Measurements from ENCODE around the gene F10.
"Not testable (repeated sequence)": the region's sequence is repeated elsewhere in the genome, so short reads cannot be mapped to it uniquely, and the experiment has no call there.

Gene F10

DNA sequence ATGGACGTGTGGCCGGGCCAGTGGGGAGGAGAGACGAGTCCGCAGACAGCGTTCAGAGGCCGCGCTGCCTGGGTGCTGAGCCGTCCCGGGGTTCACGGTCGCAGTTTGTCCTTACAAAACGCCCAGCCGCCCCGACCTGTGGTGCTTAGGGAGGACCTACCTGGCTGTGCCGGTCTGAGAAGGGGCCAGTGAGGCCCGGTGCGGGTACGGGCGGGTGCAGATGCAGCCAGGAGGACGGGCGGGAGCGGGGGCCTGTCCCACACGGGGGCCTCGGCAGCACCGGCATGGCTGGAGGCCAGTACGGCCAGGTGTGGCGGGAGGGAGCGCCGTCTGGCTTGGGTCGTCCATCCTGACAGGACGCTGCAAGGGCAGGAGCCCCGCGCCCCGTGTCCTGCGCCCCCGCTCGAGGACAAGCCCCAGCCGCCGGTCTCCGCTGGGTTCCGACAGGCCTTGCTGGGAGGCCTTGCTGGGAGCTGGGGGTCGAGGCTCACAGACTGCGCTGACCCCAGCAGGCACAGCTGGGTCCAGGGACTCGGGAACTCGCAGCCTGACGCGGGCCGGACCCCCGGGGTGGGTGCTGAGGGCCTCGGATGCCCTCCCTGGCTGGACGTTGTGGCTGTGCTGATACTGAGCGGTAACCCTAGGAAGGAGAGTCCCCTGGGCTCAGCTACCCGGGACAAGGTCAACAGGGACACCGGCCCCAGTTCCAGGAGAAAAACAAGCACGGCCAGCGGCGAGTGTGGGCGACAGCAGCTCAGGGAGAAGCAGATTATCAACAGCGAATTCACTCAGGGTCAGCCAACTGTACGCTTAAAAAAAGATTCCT, 30.6 kb downstream of the F10 start:
- no peak for DNase-seq (ENCODE audit: low spot score)

DNA sequence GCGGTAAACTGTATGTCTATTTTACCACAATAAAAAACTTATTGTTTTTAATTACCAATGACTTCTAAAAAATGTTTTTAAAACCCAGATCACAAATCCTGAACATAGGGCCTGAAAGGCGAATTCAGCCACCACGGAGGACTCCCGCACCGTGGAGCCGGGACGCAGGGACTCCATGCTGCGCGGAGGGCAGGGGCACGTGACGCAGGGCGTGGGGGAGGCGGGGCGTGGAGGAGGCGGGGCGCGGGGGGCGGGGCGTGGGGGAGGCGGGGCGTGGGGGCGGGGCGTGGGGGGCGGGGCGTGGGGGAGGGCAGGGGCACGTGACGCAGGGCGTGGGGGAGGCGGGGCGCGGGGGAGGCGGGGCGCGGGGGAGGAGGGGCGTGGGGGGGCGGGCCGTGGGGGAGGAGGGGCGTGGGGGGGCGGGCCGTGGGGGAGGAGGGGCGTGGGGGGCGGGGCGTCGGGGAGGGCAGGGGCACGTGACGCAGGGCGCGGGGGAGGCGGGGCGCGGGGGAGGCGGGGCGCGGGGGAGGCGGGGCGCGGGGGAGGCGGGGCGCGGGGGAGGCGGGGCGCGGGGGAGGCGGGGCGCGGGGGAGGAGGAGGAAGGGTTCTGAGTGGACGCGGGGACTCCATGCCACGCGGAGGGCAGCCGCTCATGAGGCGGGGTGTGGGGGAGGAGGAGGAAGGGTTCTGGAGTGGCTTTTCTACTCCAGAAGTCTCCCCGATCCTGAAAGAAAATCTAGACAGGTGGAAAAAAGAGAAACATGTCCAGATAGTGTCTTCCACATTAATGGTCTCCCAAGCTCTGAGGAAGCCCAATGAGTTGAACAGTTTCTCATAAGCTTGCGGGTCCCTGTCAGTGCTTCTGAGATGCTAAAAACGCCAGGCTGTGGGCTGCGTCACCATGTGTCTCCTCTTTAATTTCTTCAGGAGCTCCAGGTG, 31.5 kb downstream of the F10 start:
- peak; percentile 84 for DNase-seq (ENCODE audit: low spot score)

DNA sequence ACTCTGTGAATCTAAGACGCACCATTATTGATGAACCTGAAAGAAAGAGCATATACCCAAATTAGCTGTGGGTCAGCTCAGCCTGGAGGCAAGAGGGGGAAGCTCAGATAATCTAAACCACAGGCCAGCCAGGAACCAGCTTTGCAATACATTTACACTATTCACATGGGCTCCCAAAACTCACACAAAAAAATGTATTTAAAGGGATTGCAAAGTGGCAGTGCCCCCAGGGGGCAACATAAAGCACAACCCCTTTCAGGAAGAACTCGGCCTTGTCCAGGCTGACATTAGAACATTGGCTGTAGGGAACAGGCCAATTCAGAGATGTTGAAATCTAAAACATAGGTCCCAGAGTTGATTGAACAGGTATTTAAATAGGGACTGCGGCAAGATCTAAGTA, 32.6 kb downstream of the F10 start:
- DNase-seq (ENCODE audit: low spot score), result no peak

DNA sequence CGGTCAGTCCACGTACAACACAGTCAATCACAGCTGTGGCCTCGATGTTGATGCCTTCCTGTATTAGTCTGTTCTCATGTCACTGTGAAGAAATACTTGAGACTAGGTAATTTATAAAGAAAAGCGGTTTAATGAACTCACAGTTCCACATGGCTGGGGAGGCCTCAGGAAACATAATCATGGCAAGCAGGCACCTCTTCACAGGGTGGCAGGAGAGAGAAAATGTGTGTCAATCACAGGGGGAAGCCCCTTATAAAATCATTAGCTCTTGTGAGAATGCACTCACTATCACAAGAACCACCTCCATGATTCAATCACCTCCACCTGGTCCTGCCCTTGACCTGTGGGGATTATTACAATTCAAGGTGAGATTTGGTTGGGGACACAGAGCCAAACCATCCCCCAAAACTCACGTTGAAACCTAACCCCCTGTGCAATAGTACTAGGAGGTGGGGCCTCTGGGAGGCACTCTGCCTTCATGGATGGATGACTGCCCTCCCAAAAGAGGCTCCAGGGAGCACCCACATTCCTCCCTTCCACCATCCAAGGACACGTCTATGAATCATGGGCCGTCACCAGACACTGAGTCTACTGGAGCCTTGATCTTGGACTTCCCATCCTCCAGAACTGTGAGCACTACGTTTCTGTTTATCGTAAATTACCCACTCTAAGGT, 33.5 kb downstream of the F10 start:
- DNase-seq (ENCODE audit: low spot score), result no peak

DNA sequence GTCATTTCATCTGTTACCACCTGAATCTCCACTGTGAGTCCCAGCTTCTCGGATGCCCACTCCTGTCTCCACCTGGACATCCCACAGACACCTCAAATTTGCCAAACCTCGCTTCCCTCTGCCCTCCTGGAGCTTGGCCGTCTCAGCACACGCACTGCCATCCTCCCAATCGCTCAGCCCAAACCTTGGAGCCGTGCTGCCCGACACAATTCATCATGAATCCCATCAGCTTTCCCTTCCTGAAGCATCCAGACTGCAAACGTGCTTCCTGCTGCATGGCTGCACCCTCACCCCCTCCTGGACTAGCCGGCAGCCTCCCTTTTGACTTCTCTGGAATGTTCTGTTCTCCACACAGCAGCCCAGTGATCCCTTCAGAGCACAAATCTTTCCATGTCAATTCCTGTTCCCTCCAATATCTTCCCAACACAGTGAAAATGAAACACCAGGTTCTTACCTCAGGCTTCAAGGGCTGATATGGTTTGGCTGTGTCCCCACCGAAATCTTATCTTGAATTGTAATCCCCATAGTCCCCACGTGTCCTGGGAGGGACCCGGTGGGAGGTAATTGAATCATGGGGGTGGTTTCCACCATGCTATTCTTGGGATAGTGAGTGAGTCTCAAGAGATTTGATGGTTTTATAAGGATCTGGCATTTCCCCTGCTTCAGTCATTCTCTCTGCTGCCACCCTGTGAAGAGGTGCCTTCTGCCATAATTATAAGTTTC, 34.8 kb downstream of the F10 start:
- no peak for DNase-seq (ENCODE audit: low spot score)

DNA sequence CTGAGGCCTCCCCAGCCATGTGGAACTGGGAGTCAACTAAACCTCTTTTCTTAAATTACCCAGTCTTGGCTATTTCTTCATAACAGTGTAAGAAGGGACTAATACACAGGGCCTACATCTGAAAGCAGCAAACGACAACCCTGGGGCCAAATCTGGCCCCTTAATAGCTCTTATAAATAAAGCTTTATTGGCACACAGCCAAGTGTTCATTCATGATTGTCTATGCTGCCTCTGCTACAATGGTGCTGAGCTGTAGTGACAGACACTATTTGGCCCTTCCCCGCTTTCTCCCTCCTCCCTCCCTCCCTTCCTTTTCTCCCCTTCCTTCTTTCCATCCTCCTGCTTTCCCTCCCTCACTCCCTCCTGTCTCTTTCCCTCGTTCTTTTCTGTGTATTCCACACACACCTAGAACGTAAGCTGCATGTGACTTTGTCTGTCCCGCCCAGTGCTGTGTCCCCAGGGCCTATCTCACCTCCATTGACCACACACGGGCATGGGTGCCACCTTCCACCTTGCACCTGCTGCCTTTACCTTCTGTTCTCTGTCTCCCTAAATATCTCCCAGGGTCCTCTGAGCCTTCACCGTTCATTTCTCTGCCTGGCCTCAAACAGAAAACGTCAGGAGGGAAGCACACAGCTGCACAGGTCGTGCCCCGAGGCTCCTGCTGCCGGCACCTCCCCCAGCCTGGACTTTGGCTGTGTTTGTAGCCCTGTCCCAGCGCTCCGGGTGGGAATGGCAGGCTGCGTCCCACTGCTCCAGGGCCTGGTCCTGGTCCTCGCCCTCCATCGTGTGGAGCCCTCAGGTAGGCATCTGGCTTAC, 35.5 kb downstream of the F10 start, which contains the start of gene PROZ:
PROZ (plus strand) TSS at position 720 of the 819 bp plus-strand sequence; CDS start at position 733, 13 bp downstream.
- no peak for DNase-seq (ENCODE audit: low spot score)

DNA sequence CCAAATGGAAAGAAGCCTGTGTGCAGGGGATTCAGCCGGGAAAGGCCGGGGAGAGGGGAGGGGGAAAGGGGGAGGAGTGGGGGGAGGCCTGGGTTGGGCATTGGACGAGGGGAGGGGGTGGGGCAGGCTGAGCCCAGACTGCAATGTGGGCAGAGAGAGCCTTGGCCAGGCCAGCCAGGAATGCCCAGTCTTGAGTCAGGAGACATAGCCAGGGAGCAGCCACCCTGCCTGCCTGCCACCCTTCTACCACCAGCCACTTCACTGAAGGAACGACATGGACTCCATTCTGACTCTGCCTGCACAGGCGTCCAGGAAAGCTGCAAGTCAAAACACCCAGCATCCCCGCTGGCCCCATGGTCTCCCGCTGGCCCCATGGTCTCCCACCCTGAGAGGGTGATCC, 36.3 kb downstream of the F10 start:
- DNase-seq (ENCODE audit: low spot score), result no peak

DNA sequence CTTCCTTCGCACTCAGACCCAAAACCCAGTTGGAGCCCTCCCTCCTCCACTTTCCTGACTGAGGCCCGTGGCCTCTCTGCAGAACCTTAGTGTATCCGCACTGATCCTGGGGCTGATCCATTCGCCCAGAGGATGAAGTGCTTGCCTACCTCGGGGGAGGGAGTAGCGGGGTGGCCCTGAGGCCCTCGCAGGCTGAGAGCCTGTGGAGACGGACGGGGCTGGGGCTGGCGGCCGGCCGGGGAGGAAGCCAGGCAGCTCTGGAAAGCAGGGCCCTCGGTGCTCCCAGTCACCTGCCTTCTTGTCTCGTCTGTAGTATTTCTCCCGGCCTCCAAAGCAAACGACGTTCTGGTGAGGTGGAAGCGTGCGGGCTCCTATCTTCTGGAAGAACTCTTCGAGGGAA, 37.1 kb downstream of the F10 start:
- DNase-seq (ENCODE audit: low spot score), result no peak

DNA sequence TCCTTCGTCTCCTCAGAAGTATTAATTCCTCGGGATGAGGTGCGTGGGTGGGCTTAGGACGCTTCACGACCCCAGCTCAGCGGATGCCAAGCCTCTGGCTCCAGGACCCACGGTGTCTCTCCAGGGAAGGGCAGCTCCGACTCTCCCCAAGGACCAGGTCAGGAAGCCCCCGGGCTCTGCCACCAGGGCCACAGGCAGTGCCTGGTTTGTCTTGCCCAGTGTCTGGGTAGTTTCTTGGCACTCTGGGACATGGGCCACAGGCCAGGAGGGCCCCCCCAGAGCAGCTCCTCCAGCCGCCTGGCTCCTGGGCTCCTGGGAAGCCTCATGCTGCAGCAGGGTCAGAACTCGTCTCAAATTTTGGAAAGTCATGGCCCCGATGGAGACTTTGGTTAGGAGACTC, 38.4 kb downstream of the F10 start:
- no peak for DNase-seq (ENCODE audit: low spot score)

DNA sequence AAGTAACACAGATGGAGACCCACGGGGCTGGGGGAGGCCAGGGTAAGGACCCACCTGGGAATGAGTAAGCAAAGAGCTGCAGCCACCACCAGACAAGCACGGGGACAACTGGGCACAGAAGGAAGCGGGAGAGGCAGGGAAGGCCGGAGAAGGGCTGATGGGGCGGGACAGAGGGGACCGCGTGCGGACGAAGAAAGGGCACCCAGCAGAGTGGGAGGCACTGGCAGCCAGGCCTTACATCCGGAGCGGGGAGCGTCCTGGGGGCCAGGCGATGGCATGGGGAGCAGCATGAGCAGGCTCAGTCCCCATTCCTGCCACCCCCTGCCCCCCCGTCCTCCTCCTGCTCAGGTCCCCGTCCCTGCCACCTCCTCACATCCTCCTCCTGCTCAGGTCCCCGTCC, 38.8 kb downstream of the F10 start:
- no peak for DNase-seq (ENCODE audit: low spot score)

DNA sequence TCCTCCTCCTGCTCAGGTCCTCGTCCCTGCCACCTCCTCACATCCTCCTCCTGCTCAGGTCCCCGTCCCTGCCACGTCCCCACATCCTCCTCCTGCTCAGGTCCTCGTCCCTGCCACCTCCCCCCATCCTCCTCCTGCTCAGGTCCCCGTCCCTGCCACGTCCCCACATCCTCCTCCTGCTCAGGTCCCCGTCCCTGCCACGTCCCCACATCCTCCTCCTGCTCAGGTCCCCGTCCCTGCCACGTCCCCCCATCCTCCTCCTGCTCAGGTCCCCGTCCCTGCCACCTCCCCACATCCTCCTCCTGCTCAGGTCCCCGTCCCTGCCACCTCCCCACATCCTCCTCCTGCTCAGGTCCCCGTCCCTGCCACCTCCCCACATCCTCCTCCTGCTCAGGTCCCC, 39.4 kb downstream of the F10 start:
- DNase-seq (ENCODE audit: low spot score), result not testable (repeated sequence)

DNA sequence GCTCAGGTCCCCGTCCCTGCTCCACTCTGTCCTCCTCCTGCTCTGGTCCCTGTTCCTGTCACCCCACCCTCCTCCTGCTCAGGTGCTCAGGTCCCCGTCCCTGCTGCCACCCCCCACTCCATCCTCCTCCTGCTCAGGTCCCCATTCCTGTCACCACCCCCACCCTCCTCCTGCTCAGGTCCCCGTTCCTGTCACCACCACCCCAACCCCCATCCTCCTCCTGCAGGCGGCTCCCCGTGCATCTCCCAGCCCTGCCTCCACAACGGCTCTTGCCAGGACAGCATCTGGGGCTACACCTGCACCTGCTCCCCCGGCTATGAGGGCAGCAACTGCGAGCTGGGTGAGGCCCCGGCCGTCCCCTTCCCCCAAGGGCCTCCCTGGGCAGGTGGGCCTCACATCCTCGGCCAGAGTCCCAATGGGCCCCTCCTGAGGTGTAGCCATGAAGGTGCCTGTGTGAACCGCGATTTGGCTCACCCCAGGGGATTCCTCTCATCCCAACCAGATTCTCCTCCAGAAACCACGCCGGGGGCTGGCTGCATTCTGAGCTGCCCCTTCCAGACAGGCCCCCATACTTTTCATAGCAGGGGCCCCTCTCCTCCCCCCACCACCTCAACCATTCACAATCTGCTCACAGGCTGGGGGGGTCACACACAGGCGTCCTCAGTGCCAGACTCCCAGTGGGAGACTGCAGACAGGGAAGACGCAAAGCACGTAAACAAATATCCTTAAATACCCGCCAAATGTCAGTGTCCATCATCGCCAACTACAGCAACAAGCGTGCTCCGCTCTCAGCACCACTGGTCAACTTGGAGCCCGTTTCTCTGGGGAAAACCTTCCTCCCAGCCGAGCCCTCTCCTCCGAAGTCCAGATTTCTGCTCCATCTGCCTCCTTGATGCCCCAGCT, 40.4 kb downstream of the F10 start:
- DNase-seq (ENCODE audit: low spot score), result no peak

DNA sequence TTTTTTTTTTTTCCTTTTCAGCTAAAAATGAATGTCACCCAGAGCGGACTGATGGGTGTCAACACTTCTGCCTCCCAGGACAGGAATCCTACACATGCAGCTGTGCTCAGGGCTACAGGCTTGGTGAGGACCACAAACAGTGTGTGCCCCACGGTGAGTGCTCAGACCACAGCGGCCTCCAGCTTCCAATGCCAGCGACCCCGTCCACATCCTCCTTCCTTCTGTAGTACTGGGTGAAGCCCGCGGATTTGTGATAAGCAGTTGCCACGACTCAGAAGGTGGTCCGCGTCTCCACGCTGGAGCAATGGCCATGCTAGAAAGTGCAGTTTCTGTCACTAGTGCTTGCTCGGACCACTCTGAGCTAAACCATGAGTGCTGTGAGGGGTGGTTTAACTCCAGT, 41.9 kb downstream of the F10 start:
- DNase-seq (ENCODE audit: low spot score), result no peak

DNA sequence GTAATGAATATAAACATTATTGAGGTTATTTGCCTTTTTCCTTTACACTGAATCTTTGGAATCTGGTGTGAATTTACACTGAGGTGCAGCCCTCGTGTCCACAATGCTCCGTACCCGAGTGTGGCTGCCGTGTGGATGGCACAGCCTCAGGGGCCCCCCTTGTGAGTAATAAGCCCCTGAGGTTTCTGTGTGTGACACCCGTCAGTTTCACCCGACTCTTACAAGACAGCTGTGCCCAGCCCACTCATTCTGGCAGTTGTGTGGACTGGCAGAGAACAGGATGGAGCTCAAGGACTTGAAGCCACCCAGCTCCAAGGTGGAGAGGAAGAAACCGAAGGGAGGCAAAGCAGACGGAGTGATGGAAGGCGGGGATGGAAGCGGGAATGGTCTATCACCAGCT, 43.7 kb downstream of the F10 start:
- no peak for DNase-seq (ENCODE audit: low spot score)

DNA sequence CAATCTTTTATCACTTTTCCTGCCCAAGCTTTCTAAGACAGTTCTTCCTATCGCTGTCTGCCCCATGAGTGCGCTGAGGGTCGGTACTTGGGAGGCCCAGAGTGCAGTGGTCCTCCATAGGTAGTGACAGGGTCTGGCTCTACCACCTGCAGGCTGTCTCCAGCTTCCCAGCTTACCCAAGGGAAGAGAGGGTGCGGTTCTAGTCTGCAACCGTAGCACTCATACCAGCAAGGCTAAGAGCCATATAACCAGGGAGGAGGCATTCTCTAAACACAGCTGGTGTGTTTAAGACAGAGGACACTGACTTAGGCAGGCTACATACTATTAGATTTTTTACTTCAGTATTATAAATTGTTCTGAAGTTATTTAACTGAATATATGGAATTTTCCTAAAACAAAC, 44.1 kb downstream of the F10 start:
- no peak for DNase-seq (ENCODE audit: low spot score)

DNA sequence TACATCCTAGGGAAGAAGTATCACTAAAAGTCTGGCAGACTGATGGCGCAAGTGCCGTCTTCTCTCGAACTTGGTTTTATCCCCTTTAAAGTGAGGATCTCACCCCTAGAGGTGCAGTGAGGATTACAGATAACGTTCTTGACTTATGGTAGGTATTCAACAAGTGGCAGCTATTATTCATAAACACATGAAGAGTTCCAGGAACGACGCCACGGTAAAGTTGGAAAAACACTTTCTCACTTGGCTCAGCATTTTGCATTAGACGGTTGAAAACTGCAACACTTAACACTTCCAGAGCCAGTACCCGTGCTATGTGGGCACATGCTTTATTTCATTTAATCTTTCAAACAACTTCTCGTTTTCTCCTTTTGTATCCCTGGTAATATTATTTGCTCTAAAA, 44.6 kb downstream of the F10 start:
- no peak for DNase-seq (ENCODE audit: low spot score)

DNA sequence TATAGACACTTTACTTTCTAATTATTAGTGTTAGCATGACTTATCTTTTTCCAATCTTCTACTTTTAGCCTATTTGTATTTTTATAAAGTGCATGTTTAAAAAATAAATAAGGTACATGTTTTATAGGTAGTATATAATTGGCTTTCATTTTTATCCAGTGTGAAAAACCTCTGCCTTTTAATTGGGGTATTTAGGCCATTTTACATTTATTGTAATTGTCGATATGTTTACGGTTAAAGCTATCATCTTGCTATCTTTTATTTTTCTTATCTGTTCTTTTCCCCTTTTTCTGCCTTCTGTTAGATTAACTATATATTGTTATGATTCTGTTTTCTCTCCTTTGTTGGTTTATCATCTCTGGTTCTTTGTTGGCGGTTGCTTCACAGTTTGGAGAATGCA, 45.0 kb downstream of the F10 start:
- no peak for DNase-seq (ENCODE audit: low spot score)

DNA sequence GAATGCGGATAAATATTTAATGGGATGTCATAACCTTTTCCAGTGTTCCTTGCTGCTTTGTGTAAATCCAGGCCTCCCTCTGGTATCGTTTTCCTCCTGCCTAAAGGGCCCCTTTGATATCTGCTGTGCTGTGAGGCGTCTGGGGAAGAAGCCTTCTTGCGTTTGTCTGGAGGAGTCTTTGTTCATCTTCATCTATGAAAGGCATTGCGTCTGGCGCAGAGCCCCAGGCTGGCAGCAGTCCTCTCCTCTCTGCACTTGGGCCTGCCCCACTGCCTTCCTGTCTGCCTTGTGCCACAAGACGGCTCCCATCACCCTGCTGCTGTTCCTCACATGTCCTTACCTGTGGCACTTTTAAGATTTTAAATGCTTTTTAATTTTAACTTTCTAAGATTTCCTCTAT, 45.6 kb downstream of the F10 start:
- no peak for DNase-seq (ENCODE audit: low spot score)

DNA sequence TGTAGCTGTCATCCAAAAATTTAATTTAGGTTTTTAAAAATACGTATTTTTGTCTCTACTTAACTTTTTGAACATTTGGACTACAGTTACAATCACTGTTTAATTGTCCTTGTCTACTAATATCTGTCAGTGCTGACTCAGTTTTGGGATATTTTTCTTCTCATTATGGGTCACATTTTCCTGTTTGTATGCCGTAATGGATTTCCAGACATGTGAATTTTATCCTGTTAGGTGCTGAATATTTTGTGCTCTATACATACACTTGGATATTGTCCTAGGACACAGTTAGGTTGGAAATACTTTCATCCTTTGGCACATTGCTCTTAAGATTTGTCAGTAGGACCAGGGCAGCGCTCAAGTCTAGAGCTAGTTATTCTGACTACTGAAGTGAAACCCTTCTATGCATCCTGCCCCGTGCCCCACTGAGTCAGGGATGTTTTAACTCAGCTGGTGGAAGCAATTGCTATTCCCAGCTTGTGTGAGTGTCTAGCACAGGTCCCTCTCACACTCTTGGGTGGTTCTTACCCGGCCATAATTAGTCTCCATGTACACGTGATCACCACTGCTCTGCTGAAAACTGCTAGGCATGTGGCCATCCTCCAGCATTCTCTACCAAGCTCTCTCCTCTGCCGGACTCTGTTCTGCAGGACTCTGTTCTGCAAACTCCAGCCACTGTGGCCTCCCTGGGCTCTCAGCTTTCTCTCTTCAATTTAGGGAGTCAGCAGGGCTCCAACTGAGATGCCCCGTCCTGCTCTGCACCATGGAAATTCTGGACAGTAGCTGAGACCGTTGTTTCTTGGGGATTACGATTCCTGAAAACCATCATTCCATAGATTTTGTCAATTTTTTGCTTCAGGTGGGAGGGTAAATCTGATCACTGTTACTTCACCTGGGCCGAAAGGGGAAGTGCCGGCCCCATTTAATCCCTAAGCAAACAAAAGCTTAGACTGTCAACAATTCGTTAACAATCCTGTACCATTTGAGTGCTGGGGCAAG, 47.0 kb downstream of the F10 start:
- DNase-seq (ENCODE audit: low spot score), result no peak

All from germinal center (tissue), 1 donor.